ENCODE results near the gene KIF1A.

KIF1A gene

GRCh38 chr2:240798327-240798905, 21.6 kb downstream of the KIF1A start:
- no peak for DNase-seq

DNA sequence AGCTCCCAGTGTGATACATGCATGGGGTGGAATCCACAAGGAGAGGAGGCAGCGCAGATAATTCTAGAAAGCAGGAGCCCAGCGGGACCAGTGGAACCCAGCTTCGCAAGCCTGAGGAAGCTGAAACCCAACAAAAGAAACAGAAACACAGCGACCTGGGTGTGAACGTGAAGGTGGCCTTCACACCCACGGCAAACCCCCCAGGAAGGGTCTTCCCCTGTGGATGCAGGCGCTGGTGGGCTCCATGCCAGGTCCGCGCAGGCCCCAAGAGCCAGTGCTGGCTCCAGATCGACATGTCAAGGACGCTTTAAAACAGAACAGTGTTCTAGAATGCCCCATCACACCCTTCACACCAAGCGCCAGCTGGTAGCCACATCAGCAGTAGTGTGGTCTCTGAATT, 22.1 kb downstream of the KIF1A start:
- no peak for DNase-seq

- DNase-seq, result no peak
Observed at GRCh38 chr2:240797500-240797895, 22.5 kb downstream of the KIF1A start.

DNA sequence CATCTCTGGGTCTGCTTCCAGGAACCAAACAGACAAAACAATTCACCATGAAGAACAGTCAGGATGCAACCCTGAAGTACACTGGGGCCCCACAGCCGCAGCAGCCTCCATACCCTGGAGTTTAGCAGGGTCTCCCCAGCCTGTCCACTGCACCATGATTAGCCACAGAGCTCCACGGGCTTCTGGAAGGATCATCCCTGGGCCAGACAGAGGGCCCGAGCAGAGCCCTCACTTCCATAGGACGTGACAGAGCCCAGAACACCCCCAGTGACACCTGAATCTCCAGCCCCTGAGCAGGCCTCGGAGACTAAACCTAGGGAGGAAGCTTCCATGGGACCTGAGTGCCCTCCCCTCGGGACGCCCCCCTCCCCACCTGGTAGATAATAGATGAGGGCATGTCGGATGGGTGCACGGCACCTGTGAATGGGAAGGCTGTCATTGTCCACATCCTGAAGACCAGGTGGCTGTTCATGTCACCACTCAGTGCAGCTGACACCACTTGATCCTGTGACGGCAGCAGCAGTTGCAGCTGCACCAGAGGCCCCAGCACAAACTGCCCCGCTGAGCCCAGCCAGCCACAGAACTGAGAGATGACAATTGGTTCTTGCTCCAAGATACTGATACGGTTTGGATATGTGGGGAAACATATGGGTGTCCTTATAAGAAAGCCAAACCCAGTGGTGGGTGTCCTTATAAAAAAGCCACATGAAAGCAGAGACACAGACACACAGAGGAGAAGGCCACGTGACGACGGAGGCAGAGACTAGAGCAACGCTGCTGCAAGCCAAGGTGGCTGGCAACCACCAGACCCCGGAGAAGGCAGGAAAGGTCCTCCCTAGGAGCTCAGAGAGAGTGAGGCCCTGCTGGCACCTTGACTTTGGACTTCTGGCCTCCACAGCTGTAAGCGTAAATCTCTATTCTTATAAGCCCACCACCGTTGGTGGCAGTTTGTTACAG, 23.2 kb downstream of the KIF1A start:
- no peak for DNase-seq

DNA sequence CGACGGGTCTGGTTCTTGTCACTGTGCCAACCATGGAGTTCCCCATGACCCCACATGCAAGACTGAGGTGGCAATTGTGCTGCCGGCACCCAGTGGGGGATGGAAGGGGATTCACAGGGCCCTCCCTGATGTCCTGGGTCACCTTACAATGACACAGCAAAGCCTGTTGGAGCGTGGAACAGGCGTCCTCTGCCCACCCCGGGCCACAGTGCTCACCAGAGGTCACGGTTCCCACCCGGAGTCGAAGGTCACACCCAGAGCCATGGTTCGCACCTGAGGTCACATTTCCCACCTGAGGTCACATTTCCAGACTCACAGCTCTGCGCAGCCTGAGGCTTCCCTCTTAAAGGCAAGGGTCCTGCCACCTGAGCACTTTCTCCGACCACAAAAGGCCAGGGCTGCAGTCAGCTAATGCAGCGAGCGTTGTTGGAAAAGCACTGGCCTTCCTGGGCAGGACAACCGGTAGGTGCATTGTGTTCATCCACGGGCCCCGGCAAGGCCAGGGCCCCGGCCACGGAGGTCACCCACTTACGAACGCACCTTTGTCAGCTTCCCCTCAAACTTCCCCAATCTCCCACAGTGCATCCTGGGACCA, 24.0 kb downstream of the KIF1A start:
- no peak for DNase-seq

DNA sequence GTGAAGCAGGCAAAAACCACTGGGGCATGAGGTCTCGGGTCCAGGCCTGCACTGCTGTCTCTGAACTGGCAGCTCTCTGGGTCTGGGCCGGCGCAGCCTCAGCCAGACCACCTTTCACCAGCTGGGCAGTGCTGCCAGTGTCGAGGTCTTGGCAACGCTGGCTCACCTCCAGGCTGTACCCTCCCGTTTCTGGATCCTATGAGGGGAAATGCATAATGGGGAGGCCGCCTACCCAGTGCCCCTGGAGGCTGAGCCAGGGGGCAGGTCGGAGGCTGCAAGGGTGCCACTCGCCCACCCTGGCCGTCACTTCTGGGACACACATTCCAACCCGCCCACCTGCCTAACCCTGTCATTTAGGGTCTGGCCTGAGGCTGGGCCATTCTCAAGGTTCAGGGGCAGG, 24.6 kb downstream of the KIF1A start:
- DNase-seq, result no peak

DNA sequence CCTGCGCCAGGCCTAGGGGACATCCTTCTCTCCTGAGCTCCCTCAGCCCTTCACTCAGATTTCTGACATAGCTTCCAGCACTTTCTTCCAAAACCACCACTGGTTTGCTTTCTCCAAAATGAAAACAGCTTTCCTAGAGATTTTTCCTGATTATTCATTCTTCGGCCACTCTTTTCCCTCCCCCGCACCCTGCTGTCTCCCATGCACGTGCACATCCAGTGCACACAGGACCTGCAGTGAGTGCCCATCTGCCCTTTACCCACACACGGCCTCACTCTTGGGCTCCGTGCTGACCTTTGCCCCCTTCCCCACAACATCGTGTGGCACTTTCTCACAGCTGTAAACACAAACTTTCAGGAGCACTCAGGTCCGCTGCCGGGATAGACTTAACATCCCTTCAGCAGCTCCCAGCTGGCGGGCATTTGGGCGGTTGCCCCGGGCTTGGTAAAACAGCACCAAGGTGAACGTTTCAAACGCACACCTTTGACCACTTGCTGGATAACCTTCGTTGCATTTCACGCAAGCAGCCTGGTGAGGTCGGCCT, 25.8 kb downstream of the KIF1A start:
- DNase-seq, result no peak

- DNase-seq, result no peak
Observed at GRCh38 chr2:240793313-240794177, 26.5 kb downstream of the KIF1A start.

DNA sequence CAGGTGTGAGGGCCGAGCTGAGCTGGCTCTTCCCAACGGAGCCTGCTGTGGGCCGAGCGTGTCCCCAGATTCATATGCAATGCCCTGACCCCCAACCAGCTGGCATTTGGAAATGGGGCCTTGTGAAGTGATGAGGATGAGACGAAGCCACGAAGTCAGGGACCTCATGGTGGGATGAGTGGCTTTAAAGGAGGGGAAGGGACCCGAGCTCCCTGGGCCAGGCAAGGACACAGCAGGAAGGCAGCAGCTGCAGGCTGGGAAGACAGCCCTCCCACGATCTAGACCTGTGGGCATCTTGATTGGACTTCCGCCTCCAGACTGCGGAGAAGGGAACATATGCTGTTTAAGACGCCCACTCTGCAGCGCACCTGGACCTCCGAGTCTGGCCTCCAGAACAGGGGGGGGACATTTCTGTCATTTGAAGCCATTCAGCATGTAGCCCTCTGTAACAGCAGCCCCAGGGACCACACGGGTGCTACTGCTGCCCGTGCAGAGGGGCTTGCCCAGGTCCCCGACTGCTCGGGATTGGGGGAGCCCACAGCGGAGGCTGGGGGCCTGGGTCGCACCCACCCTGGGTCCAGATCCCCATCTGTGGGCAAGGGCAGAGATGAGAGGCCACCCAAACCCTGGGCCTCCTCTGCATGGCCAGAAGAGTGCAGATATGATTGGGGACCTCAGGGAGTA, 27.2 kb downstream of the KIF1A start:
- DNase-seq, result no peak

GRCh38 chr2:240791821-240792628, 28.0 kb downstream of the KIF1A start:
- DNase-seq, result no peak

GRCh38 chr2:240791221-240791800, 28.7 kb downstream of the KIF1A start:
- no peak for DNase-seq

- DNase-seq, result no peak
Observed at GRCh38 chr2:240790370-240791220, 29.4 kb downstream of the KIF1A start.

DNA sequence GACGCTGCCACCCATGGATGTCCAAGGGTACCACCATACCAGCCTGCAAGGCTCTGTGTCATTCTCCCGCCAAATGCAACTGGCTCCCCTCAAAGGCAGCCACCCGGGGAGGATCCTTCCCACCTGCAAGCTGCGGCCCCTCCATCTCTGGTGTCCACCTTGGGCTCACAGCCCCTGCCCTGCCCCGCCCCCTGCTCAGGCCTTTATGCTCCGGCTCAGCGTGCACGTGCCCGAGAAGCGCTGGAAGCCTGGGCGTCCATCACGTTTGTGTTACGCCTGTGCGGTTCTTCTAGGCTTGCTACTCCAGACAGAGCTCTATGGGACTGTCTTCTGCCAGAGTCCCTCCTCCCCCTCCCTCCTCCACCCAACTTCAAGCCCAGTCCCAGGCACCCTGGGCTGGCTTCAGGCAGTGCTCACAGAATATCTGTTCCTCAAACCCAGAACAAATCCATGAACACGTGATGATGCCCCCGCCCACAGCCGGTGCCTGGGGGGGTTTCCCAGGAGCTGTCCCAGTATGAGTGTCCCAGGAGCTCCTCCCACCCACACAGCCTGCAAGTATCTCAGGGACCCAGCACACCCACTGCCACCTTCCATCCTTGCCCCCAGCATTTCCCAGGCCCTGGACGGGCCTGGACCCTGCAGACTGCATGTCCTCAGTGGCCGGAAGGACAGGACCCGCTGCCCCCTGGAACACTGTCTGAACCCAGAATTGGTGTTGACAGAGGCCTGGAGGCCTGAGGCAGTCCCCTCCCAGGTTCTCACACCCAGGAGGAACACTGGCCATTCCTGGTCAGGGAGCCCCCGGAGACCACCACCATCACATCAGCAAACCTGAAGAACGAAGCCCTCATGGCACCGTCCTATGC, 30.3 kb downstream of the KIF1A start:
- DNase-seq, result no peak

GRCh38 chr2:240789051-240789453, 31.0 kb downstream of the KIF1A start:
- DNase-seq, result no peak

GRCh38 chr2:240788482-240788881, 31.5 kb downstream of the KIF1A start:
- DNase-seq, result no peak

DNA sequence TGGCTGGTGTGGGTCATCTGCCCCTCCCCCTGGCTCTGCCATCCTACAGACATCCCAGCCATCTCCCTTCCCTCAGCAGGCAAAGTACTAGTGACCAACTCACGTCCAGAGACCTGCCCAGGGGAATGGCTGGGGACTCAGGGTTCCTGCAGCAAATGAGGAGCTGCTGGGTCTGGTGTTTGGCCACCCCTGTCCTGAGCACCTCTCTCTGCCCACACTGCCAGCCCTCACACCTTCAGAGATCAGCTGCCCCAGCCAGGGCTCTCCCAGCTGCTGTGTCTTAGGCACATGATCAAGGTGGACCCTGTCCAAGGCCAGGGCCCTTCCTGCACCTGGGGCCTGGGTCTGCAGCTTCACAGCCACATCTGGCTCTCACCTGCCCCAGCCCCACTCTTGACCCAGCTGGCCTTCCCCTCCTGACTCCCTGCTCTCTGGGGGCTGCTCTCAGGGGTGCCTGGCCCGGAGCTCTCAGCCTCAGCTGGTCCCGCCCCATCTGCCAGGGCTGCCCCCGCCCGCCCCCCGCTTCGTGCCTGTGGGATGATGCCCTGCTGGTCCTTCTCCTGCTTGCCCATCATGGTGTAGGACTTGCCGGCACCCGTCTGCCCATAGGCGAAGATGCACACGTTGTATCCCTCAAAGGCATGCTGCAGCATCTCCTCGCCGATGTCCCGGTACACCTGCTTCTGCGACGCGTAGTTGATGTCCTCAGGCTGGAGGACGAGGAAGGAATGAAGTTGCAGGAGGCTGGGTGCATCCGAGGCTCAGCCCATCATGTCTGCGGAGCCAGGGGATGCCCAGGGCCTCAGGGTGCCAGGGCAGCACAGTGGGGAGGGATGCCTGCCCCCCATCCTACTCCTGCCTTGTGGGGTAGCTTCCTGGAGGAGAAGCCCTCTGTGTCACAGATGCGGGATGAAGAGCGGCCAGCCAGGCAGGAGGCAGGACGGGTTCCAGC, 32.2 kb downstream of the KIF1A start:
- no peak for DNase-seq

GRCh38 chr2:240786871-240787311, 33.1 kb downstream of the KIF1A start:
- no peak for DNase-seq

Measured in SIG-M5 (cell line).